DMS153 treated with DMSO at 0.1 percent for 48 hours (cell line): ENCODE data around the gene ZNF518A.

ENCODE experiments used
- DNase-seq: peaks from one replicate; lab custom pipeline; 2025; ENCODE audit not compliant: unreplicated experiment; lab: John Stamatoyannopoulos, UW

ZNF518A gene, protein sequence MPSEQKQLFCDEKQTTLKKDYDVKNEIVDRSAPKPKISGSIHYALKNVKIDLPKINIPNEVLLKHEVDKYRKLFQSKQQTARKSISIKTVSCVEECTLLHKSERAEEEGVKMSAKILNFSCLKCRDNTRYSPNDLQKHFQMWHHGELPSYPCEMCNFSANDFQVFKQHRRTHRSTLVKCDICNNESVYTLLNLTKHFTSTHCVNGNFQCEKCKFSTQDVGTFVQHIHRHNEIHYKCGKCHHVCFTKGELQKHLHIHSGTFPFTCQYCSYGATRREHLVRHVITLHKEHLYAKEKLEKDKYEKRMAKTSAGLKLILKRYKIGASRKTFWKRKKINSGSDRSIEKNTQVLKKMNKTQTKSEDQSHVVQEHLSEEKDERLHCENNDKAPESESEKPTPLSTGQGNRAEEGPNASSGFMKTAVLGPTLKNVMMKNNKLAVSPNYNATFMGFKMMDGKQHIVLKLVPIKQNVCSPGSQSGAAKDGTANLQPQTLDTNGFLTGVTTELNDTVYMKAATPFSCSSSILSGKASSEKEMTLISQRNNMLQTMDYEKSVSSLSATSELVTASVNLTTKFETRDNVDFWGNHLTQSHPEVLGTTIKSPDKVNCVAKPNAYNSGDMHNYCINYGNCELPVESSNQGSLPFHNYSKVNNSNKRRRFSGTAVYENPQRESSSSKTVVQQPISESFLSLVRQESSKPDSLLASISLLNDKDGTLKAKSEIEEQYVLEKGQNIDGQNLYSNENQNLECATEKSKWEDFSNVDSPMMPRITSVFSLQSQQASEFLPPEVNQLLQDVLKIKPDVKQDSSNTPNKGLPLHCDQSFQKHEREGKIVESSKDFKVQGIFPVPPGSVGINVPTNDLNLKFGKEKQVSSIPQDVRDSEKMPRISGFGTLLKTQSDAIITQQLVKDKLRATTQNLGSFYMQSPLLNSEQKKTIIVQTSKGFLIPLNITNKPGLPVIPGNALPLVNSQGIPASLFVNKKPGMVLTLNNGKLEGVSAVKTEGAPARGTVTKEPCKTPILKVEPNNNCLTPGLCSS (N-terminal part only)

GRCh38 chr10:96129387-96130325, at the start of gene ZNF518A:
TSS of gene ZNF518A (plus strand) at chr10:96130297. CDS start at chr10:96156323, 26,026 bp downstream.
- DNase-seq = peak; percentile 85

DNA sequence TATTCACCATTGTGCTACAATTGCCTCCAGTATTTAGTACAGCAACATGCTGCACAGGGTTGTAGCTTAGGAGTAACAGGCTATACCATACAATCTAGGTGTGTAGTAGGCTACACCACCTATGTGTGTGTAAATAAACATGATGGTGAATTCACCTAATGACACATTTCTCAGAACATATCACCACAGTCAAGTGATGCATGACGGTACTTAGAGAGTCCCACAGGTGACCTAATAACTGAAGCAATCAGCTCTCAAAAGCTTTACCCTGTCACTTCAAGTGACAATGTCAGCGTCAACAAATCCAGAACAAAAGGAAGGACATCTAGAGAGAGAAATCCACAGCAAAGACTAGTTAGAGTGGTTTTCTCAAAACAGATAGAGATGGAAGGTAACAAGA, 47.9 kb upstream of the ZNF518A start:
- no peak for DNase-seq

- no peak for DNase-seq
These were observed 47.3 kb upstream of the ZNF518A start for GRCh38 chr10:96082748-96083147.

GRCh38 chr10:96089116-96089515, 41.0 kb upstream of the ZNF518A start:
- DNase-seq = no peak

- peak; percentile 83 for DNase-seq
These were observed 40.2 kb upstream of the ZNF518A start for GRCh38 chr10:96089670-96090462.

- DNase-seq = no peak
These were observed 39.7 kb upstream of the ZNF518A start for GRCh38 chr10:96090463-96090800.

- no peak for DNase-seq
These were observed 36.9 kb upstream of the ZNF518A start for GRCh38 chr10:96092999-96093767.

DNA sequence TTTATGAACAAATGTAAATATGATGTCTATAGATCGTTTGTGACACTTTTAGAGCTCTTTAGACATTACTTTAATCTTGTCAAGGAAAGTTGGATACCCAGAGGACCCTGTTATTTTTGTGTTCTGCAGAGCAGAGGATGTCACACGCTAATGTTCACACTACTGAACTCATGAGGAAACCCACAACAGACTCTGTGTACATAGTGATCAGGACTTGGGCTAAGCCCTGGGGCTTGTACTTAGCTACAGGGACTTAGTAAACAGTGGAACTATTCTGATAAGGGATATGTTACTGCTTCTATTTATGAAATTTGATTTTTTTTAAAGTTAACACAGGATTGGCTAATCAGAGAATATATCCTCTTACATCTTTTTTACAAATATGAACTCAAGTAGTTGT, 36.1 kb upstream of the ZNF518A start:
- DNase-seq = no peak

- no peak for DNase-seq
These were observed 33.1 kb upstream of the ZNF518A start for GRCh38 chr10:96096958-96097357.

- no peak for DNase-seq
These were observed 32.2 kb upstream of the ZNF518A start for GRCh38 chr10:96097865-96098264.

- no peak for DNase-seq
These were observed 22.5 kb upstream of the ZNF518A start for GRCh38 chr10:96107623-96108038.

DNA sequence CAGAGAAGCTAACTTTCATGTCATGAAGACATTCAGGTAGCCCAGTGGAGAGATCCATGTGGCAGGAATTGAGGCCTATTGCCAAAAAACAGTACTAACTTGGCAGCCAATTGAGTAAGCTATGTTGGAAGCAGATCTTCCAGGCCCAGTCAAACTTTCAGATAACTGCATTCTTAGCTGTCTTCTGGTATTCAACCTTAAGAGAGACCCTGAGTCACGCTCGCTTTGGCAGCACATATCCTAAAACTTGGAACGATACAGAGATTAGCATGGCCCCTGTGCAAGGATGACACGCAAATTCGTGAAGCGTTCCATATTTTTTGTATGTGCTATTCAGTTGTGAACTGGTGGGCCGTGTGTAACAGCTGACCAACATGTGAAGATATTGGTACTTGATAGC, 17.6 kb upstream of the ZNF518A start:
- no peak for DNase-seq

DNA sequence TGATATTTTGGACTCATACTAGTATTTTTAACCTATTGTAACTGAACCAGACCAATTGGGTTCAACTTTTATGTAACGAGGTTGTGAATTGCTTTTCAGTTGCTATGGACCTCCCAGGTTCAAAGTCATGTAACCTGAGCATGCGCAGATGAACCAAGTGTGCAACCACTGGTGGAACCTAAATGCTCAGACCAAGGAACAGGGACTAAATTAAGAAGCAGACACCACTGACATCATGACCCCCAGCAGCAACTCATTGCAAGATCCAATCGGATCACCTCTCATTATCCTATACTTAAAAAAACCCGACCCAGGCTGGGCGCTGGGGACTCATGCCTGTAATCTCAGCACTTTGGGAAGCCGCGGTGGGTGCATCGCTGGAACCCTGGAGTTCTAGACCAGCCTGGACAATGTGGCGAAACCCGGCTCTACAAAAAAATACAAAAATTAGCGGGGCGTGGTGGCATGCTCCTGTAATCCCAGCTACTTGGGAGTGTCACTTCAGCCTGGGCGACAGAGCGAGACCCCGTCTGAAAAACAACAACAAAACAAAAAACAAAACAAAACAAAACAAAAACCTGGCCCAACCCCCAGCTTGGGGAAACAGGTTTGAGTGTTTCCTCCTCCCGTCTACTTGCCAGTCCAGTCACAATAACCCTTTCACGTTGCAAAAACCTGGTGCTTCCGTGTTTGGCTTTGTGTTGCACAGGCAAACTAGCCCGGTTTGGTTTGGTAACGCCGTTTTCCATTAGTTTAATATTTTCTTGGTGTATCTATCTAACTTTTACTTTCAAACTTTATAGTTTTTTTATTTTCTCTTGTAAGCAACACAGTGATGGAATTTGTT, 11.3 kb upstream of the ZNF518A start:
- DNase-seq = no peak

- no peak for DNase-seq
These were observed 7.3 kb upstream of the ZNF518A start for GRCh38 chr10:96122824-96123223.

- peak; percentile 3 for DNase-seq
These were observed 5.6 kb upstream of the ZNF518A start for GRCh38 chr10:96124230-96125141.

- DNase-seq = peak; percentile 3
These were observed 5.0 kb upstream of the ZNF518A start for GRCh38 chr10:96125142-96125515.

DNA sequence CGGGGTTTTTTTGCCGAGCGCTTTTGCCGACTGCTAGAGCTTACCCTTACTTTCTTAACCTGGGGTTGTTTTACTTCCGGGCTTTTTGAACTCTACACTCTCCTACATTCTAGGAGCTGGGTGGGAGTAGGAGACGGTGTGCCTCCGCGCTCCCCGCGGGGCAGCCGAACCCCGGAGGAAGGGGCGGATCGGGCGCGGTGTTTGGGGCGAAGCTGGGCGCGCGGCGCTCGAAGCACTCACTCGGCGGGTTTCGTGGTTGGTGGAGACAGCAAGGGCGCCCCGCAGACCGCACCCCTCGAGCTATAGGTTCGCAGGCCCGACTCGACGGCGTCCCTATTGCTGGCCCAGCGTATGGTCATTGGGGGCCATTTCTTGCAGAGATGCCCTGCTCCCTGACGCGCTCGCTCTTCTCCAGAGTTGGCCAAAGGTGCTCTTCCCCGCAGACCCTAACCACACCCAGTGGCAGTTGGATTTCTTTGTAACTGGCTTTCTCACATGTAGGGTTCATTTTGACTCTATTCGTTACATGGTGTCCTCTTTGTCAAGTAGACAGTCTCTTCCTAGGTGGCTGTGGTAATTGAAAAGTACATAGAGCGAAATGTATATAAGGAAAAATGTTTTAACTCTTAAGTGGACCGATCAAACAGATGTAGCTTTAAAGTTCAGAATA, 364 bp downstream of the ZNF518A start:
- peak; percentile 78 for DNase-seq
